Mesenteric fat pad (tissue), 1 donor: ENCODE results near the gene RTN1. TPM values are rescaled to one million over a fixed set of nuclear protein-coding genes. Genes with fewer than 3 reads are reported as not detected.

ENCODE experiments used
- DNase-seq: peaks from one replicate; pipeline ENCODE4 v3.0.0-alpha.2; 2020; ENCODE audit warnings: low spot score
- total RNA-seq: library from RNA; stranded (reverse); fragmentation: NEBNext Ultra II Directional; extraction: Animal tissue kit (Norgen Biotek cat#: 25700); gene quantifications from one replicate; pipeline ENCODE4 v1.2.1, GENCODE V29; 2021
- donor health status: DM: yes; HTN: yes; CAD: no.

Gene RTN1
- total RNA-seq, 1 donor from 2014 or later = 15.4 TPM

DNA sequence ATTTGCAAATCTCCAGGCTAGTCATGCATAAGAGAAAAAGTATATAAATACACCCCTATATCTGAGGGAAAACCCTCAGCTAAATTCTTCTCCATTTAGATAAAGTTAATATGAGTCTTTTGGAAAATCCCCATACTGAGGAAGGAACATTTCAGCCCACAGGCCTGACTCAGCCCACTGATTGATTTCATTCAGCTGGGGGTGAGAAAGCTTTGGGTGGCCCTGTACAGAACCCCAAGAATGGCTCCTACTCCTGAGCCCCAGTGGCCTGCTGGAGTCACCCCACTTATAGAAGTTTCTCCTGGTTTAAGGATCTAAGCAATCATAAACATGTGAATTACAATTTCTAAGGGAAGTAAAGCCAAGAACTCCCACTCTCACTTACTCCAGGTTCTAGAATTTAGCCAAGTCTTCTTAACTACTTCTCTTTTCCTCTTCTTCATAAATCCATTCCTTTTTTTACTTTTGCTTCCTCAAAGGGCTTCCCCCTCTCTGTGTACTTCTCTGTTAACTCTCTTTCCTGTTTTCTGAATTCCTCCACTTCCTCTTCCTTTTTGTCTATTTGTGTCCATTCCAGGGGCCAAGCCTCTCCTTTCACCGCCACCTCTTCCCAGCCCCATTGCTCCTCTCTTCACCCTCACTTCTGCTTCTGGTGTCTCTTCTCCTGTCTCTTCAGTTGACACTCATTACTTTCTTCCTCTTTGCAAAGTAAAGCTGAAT is 21.0 kb downstream of the RTN1 start:
- no peak for DNase-seq

- no peak for DNase-seq
Observed at GRCh38 chr14:59848671-59849070, 21.9 kb downstream of the RTN1 start.

- no peak for DNase-seq
Observed at GRCh38 chr14:59847711-59848110, 22.9 kb downstream of the RTN1 start.

- DNase-seq = no peak
Observed at GRCh38 chr14:59846595-59846994, 24.0 kb downstream of the RTN1 start.

GRCh38 chr14:59845245-59845644 is 25.3 kb downstream of the RTN1 start:
- DNase-seq = no peak

DNA sequence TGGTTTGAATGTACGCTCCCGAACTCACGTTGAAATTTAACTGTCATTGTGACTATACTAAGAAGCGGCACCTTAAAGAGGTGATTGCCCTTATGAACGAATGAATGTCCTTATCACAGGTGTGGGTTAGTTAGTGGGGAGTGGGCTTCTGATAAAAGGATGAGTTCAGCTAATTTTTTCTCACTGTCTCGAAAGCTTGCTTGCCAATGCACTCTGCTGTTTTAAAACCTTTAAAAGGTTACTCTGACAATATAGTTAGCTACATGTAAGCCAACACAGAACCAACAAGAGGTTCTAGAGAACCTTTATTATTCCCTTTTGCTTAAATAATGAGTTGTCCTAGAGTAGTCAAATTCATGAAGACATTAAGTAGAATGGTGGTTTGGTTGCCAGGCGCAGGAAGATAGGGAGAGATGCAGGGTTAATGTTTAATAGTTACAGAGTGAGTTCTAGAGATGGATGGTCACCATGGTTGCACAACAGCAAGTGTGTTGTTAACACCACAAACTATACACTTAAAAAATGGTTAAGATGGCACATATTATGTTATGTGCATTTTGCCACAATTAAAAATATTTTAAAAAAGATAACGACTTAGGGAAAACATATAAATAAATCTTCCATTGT is 26.3 kb downstream of the RTN1 start:
- no peak for DNase-seq

GRCh38 chr14:59836116-59836515 is 34.5 kb downstream of the RTN1 start:
- DNase-seq = no peak

GRCh38 chr14:59832653-59833294 is 37.8 kb downstream of the RTN1 start:
- DNase-seq = no peak

DNA sequence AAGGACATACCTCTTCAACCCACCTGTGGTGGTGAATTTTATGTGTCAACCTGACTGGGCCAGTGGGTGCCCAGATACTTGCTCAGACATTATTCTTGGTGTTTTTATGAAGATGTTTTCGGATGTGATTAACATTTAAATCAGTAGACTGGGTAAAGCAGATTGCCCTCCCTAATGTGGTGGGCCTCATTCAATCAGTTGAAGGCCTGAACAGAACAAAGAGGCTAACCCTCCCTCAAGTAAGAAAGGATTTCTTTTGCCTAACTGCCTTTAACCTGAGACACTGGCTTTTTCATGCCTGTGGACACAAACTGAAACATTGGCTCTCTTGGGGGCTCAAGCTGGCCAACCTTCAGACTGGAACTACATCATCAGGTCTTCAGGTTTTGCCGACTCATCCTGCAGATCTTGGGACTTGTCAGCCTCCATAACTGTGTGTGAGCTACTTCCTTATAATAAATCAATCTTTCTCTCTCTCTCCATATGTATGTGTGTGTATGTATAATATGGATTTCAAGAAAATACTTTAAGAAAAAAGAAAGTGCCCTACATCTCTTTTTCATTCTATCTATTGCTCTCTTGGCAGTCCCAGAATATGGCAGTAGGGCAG is 39.4 kb downstream of the RTN1 start:
- no peak for DNase-seq

DNA sequence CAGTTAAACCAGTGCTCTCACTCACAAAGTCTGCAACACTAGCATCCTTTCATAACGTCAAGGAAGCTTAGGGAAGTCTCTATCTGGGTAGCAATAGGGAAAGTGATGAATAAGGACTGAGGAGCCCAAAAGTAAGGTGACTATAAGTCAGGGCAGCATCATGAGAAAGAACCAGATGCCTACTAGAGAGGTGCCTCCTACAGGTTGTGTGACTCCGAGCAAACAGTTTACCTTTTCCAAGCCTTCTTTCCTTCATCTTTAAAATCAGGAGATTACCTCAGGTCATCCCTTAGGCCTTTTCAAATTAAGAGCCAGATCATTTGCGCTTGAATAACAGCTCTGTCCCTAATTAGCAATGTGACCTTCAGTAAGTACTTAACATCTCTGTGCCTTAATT is 40.2 kb downstream of the RTN1 start:
- no peak for DNase-seq

GRCh38 chr14:59829469-59830337 is 40.9 kb downstream of the RTN1 start:
- no peak for DNase-seq

- DNase-seq = no peak
Observed at GRCh38 chr14:59828276-59828675, 42.3 kb downstream of the RTN1 start.

DNA sequence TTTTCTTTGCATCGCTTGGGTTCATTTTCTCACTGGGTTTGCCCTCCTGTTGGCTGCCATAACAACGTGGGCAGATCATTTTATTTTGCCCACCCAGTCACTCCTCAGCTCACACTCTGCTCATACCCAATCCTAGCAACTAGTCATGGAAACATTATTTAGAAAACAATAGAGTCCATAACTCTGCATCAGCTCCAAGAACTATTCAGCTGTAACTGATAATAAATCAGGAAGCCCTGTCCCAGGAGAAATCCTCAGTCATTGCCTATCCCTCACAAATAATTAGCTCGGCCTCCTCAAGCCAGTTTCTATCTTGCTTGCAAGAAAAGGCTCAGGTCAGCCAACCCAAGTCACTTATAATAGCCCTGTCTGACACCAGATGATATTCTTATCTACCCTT is 43.2 kb downstream of the RTN1 start:
- DNase-seq = no peak

DNA sequence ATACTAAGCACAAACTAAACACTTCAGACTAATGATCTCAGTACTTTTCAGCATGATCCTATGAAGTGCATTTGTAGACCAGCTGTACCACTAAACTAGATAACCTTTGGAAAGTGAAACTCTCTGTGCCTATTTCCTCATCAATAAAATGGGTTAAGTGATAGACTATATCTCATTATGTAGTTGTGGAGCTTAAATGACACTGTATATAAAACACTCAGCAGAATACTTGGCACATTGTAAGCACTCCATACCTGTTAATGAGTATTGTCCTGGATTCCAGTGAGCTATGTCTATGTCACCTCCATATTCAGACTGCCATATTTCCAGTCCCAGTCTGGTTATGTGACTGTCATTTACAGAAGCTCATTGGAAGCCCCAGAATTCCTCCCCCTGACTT is 44.4 kb downstream of the RTN1 start:
- DNase-seq = no peak

DNA sequence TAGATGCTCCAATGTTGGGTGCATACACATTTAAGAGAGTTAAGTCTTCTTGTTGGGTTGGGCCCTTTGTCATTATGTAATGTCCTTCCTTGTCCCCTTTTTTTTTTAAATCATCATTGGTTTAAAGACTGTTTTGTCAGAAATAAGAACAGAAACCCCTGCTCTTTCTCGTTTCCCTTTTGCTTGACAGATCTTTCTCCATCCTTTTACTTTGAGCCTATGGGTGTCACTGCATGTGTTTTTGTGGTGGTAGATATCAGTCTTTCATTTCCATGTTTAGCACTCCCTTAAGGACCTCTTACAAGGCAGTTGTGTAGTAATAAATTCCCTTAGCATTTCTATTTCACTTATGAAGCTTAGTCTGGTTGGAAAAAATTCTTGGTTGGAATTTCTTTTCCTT is 47.4 kb downstream of the RTN1 start:
- DNase-seq = no peak

GRCh38 chr14:59819446-59820088 is 51.0 kb downstream of the RTN1 start:
- no peak for DNase-seq

- no peak for DNase-seq
Observed at GRCh38 chr14:59816941-59817340, 53.6 kb downstream of the RTN1 start.

DNA sequence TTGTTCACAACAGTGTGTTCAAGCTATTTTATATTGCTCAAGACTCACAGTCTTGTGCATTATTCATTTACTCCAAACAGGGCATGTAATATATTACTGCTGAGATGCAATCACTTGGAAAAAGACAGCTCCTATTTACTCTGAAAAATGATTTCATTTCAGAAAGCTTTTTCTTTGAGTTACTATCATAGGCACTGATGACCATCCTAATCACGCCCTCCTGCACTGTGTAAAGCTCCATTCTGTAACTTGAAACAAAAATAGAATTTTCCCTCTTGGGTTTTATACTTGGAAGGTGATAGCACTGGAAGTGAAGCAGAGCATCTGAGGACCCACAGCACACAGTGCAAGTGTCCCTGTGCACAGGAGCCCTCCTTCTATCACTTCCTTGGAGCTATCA is 55.6 kb downstream of the RTN1 start:
- no peak for DNase-seq

- no peak for DNase-seq
Observed at GRCh38 chr14:59811815-59812214, 58.8 kb downstream of the RTN1 start.

DNA sequence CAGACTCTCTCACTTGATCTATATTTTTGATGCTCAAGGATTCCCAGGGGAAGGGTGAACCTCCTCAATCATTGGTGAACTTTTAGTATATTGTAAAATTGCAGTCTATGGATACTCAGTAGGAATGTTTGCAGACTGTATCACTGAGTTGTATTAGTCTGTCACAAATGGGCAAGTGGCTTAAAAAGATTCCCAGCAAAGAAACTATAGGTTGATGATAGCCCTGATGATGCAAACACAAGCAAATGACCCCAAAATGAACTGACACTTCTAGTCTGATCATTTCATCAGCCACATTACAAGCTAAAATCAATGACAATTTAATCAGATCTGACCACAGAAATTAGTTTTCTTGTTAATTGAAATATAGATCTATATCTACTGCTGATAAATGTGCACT is 59.5 kb downstream of the RTN1 start:
- DNase-seq = no peak

DNA sequence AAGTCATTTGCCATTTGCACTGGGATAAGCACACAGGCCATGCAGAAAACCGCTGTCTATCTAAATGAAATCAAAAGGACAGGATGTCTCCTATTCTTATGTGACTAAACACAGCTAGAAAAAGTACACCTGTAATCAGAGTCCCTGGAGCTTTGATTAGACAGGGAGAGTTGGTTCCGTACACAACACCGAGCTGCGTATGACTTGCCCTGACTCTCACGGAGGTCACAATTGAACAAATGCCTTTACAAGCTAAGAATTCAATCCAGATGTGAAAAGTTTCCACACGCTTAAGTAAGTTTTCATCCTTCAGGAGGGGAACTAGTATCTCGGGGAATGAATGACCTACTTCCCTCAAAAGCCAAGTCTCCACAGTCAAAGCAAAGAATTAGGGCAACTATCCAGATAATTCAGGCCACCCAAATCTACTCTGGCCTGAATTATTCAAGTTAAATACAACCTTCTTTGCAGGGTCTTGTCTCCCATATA is 67.5 kb downstream of the RTN1 start:
- no peak for DNase-seq
